ENCODE results near the gene PRKD2. TPM values are rescaled to one million over a fixed set of nuclear protein-coding genes. Genes with fewer than 3 reads are reported as not detected.

PRKD2 gene
- 17.4 and 50.8 TPM in 2 replicates for total RNA-seq

DNA sequence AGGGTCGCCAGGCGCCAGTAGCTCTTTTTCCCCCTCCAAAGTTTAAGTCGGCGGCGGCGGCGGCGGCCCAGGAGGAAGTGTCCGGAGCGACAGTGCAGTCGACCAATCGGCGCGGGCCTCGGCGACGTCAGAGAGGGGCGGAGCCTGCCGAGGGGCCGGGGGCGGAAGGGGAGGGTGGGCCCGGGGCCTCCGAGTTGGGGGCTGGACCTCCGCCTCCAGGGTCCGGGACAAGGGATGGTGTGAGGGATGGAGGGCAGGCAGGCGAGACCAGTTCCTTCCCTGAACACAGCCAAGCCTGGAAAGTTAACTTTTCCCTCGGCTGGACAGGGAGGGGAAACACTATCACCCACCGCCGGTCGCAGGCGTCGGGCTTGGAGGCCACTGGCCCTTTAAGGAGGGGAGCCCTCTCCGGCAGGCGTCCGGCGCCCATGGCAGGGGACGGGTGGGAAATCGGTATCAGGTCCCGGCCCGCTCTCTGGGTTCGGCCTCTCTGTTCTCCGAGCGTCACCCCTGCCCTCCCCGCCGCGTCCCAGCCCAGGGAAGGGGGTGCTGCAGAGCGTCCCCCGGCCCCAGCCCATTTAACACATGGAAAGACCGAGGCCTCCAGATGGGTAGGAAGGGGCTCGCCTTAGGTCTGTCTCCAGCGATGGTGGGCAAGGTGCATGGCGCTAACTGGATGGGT, at the start of gene PRKD2:
Gene PRKD2 (minus strand): TSS at position 81 of the 682 bp plus-strand sequence. CDS start 744 bp downstream, outside the sequence.

DNA sequence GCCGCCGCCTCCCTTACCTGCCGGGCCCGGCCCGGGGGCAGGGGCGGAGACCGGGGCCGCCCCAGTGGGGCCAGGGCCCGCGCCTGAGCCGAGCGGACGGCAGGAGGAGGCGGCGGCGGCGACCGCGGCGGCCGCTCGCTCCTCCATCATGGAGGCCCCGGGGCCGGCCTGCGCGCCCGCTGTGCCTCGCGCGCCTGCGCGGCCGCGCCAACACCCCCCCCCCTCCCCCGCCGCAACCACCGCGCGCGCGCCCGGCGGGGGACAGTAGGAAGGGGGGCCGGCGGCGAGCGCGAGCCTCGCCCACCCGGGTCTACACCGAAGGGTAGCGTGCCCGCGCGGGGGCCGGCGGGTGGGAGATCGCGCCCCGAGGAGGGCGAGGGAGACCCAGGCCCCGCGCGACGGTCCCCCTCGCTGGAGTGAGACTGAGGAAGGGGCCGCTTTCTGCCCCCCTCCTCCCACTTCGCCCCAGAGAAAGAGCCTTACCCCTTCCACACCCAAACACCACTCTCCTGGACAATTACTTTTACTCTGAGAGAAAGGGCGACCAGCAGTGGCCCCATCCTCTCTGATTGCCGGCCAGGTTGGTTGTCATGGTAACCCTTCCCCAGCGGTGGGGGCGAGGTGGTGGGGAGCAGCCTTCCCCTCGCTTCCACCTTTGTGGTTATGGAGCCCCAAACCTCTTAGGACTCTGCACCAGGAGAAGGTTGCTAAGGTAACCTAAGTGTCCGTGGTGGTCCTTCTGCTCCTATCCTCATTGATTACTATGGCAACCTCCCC, 29.6 kb upstream of the PRKD2 start, which contains the start of gene STRN4:
Gene STRN4 (minus strand): TSS at position 170 of the 777 bp plus-strand sequence. CDS start 20 bp downstream, at position 150.

DNA sequence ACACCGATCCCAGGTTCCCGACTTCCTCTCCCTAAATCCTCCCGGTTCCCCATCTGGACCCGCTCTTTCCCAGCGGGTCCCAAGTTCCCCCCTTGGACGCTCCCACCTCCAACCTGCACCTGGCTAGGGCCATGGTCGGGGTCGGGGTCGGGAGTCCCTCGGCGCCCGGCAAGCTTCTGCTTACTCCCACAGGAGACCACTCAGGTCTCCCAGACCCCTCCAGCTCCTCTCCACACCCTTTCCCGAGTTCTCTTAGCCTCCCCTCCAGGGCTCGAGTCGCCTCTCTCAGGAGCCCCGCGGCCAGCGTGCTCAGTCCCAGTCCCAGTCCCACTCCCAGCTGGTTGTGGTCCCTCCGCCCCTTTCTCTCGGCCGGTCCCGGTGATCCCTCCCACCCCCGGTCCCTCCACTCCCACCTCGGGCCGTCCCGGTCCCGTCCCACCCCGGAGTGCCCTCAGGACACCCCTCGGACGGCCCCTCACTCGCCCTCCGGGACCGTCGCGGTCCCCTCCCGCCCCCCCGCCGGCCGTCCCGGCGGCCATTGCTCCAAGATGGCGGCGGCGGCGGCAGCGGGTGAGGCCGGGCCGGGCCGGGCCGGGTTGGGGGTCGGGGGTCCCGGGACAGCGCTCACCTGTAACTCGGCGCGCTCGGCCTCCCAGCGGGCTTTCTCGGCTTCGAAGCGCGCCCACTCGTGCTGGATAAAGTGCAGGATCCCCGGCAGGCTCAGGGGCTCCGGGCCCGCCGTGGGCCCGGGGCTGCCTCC, 28.8 kb upstream of the PRKD2 start, which contains the start of gene FKRP:
Gene FKRP (plus strand): TSS at position 537 of the 760 bp plus-strand sequence. CDS start 9,394 bp downstream, outside the sequence.

DNA sequence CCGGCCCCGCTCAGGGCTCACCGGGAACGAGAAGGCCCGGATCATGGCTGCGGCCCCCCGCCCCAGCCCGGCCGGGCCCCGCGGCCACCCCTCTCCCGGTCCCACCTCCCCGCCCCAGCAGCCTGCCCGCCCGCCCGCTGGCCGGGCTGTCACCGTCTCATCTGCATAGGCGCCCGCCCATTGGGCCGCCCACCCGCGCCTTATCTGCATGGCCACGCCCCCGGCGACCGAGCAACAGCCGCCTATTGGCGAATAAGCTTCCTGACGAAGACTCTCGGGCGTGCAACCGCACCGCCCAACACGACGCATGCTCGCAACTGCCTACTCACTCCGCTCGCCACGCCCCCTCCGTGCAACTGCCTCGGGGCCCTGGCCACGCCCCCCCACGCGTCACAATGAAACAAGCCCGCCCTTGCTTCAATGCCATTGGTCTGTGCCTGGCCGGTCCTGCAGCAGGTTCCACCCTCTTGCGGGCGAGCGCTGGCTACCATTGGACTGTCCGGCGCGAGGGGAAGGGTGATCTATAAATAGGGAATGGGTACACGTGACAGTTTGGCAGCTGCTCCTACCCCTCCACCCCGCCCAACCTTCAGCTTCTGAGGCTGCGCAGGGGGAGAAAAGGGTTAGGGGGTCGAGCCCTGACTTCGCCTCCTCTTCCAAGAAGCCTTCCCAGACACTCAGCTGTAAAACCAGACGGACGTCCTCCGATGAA, 55.7 kb downstream of the PRKD2 start, which contains the start of gene DACT3:
Gene DACT3 (minus strand): TSS at position 163 of the 712 bp plus-strand sequence. CDS start 118 bp downstream, at position 45.

DNA sequence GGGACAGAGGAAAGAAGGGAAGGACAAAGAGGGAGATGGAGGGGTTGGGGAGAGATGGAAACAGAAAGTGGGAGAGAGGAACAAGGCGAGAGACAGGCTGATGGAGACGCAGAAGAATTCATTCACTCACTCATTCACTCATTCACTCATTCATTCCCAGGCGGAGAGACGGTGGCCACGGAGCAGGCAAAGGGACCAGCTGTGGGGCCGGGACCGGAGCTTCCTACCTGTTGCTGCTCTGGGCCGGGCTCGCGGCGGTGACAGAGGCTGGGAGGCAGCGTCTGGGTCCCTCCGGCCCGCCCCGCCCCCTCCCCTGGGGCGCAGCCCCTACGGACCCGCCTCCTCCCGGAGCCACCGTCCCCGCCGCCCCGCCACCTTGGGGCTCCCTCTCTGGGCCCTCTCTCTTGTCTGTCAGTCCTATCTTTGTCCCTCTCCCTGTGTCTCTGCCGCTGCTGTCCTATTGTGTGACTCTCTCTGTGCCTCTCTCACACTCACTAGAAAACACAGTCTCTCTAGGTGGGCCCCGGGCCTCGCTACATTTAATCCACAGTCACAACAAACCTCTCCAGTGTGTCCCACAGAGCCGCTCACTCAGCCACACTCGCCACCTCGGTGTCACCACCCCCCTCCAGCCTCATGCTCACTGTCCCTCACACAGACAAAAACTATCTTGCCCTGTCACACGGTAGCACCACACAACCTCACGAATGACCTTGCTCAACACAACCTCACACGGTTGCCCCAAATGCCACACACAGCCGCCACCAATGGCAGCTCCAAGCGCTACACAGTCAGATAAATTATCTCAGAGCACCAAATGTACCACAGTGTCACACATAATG, 80.8 kb downstream of the PRKD2 start, which contains the start of gene GNG8:
Gene GNG8 (minus strand): TSS at position 283 of the 842 bp plus-strand sequence. CDS start 1,520 bp downstream, outside the sequence.

DNA sequence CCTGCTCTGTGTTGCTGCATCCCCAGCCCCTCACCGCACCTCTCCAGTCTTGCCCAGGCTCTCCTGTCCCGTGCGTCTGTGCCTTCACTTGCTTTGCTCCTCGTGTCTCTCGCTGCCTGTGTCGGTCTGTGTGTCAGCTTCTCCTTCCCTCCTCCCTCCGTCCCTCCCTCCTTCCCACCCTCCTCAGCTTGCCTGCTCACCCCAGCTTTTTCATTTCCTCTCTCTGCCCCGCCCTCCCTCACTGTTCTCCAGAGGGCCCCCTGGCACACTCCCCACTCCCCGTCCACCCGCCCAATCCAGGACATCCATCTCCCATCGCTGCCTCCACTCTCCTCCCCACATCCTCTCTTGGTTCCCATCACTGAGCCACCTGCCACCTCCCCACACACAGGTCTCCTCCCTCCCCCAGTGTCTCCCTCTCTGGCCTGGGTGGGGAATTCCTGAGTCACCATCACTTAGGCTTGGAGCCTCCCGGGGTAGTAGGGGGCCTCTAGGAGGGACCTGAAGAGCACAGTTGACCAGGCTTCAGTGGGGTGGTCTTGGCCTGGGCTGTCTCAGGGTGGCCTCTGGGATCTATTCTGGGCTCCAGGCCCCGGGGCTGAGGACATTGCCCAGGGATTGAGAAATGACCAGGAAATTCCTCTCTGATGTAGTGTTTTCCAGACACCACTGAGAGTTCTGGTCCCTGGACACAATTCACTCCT, 91.8 kb downstream of the PRKD2 start, which contains the start of gene PTGIR:
Gene PTGIR (minus strand): TSS at position 132 of the 704 bp plus-strand sequence. CDS start 864 bp downstream, outside the sequence.

Other genes starting within 250 kb of the PRKD2 start
- 4.7 and 5.8 TPM in 2 replicates for gene PNMA8A, start 245.6 kb downstream of the PRKD2 start, total RNA-seq
- gene PNMA8B, start 221.2 kb downstream of the PRKD2 start, total RNA-seq: under 0.01 and 0.07 TPM in 2 replicates
- gene CALM3, start 115.8 kb downstream of the PRKD2 start, total RNA-seq: 73.1 and 94.7 TPM in 2 replicates
- not detected in 2 replicates for gene PTGIR, start 92.0 kb downstream of the PRKD2 start, total RNA-seq
- gene GNG8, start 80.9 kb downstream of the PRKD2 start, total RNA-seq: not detected in 2 replicates
- under 0.01 TPM in 1 of 2 replicates, not detected in the other for gene DACT3, start 55.9 kb downstream of the PRKD2 start, total RNA-seq
- 10.9 and 16.9 TPM in 2 replicates for gene FKRP, start 28.9 kb upstream of the PRKD2 start, total RNA-seq
- 85.8 and 94.1 TPM in 2 replicates for gene STRN4, start 29.3 kb upstream of the PRKD2 start, total RNA-seq
- gene SLC1A5, start 71.5 kb upstream of the PRKD2 start, total RNA-seq: 330 and 503 TPM in 2 replicates
- gene AP2S1, start 133.7 kb upstream of the PRKD2 start, total RNA-seq: 104 and 109 TPM in 2 replicates
- gene ARHGAP35, start 143.9 kb upstream of the PRKD2 start, total RNA-seq: 40.3 and 74.0 TPM in 2 replicates